HG03558 (cell line): ENCODE results near the gene SPATA2.
"Not testable (repeated sequence)": the region's sequence is repeated elsewhere in the genome, so short reads cannot be mapped to it uniquely, and the experiment has no call there.

ENCODE experiments used
- ATAC-seq: cut with Tn5 transposase; IDR thresholded peaks from one replicate; pipeline ENCODE4 v1.9.1; 2021; ENCODE audit warnings: moderate number of reproducible peaks; ENCODE audit not compliant: unreplicated experiment; ENCODE audit errors: extremely low read depth

The SPATA2 gene

GRCh38 chr20:49915380-49916145, at the start of gene SPATA2:
SPATA2 (minus strand) TSS chr20:49915529; CDS start chr20:49908490, 7,039 bp downstream.
- ATAC-seq: peak; percentile 75

GRCh38 chr20:49961413-49961812, 46.1 kb upstream of the SPATA2 start:
- ATAC-seq: no peak

- ATAC-seq: not testable (repeated sequence)
Observed at GRCh38 chr20:49957089-49957938, 42.0 kb upstream of the SPATA2 start.

GRCh38 chr20:49956689-49957088, 41.4 kb upstream of the SPATA2 start:
- ATAC-seq: no peak

GRCh38 chr20:49955830-49956396, 40.6 kb upstream of the SPATA2 start:
- not testable (repeated sequence) for ATAC-seq

GRCh38 chr20:49955167-49955566, 39.8 kb upstream of the SPATA2 start:
- no peak for ATAC-seq

GRCh38 chr20:49951151-49951550, 35.8 kb upstream of the SPATA2 start:
- no peak for ATAC-seq

GRCh38 chr20:49948809-49949507, 33.6 kb upstream of the SPATA2 start:
- no peak for ATAC-seq

- no peak for ATAC-seq
Observed at GRCh38 chr20:49948178-49948577, 32.8 kb upstream of the SPATA2 start.

- ATAC-seq: no peak
Observed at GRCh38 chr20:49945701-49946477, 30.6 kb upstream of the SPATA2 start.

GRCh38 chr20:49945306-49945700, 30.0 kb upstream of the SPATA2 start:
- ATAC-seq: no peak

- ATAC-seq: no peak
Observed at GRCh38 chr20:49942942-49943341, 27.6 kb upstream of the SPATA2 start.

GRCh38 chr20:49942303-49942702, 27.0 kb upstream of the SPATA2 start:
- no peak for ATAC-seq

- ATAC-seq: no peak
Observed at GRCh38 chr20:49941456-49941855, 26.1 kb upstream of the SPATA2 start.

GRCh38 chr20:49938173-49939163, 23.1 kb upstream of the SPATA2 start:
- no peak for ATAC-seq

- ATAC-seq: no peak
Observed at GRCh38 chr20:49937027-49937929, 21.9 kb upstream of the SPATA2 start.

GRCh38 chr20:49936153-49937026, 21.1 kb upstream of the SPATA2 start, which contains the start of gene RNF114:
RNF114 (plus strand) TSS chr20:49936397; CDS start chr20:49936413, 16 bp downstream.
- no peak for ATAC-seq
